Muscle of arm (tissue), 12 donors: ENCODE results near the gene HTRA2. TPM values are rescaled to one million over a fixed set of nuclear protein-coding genes. Genes with fewer than 3 reads are reported as not detected.

Experiments used
- DNase-seq: peaks from one replicate; pipeline ENCODE4 v3.0.0-alpha.2; 2013
- polyA plus RNA-seq, 12 donors: library from polyadenylated mRNA; unstranded; fragments of 120-200 nt; gene quantifications; one replicate each; pipeline ENCODE4 v1.2.1, GENCODE V29; 2013; ENCODE audit not compliant: insufficient read length in 12 of 12

HTRA2 gene
- polyA plus RNA-seq, 12 donors, result 20.1 to 30.4 (median 27.9) TPM; not detected in 1

DNA sequence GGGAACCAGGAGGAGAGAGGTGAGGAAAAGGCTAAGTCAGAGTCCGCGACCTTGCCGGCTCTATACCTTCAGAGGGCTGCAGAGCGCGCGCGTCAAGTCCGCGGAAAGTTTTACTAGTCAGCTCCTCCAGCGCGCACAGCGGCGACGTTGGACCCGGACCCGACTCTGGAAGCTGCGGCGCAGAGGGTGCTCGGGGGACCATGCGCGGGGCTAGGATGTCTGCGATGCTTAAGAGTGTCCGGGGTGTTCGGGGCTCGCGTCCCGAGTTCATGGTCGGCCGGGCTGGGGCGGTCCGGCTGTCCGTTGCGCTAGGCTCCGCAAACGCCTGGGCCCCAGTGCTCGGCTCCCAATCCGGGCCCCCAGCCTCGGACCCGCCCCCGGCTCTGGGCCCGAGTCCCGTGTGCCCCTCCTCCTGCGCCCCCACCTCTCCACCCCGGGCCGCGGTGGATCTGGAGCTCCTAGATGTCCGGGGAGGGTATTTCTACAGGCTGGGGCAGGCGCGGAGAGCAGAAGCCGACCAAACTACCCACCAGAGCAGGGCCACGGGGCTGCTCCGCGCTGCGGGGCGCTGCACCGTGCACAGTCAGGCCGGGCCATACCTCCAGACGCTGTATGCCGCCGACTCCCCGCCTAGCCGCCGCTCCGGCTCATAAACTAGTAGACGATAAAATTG is 30.3 kb upstream of the HTRA2 start, which contains the start of gene LBX2:
Gene LBX2 (minus strand): TSS at position 337 of the 673 bp plus-strand sequence. CDS start 66 bp downstream, at position 271.
- no peak for DNase-seq

DNA sequence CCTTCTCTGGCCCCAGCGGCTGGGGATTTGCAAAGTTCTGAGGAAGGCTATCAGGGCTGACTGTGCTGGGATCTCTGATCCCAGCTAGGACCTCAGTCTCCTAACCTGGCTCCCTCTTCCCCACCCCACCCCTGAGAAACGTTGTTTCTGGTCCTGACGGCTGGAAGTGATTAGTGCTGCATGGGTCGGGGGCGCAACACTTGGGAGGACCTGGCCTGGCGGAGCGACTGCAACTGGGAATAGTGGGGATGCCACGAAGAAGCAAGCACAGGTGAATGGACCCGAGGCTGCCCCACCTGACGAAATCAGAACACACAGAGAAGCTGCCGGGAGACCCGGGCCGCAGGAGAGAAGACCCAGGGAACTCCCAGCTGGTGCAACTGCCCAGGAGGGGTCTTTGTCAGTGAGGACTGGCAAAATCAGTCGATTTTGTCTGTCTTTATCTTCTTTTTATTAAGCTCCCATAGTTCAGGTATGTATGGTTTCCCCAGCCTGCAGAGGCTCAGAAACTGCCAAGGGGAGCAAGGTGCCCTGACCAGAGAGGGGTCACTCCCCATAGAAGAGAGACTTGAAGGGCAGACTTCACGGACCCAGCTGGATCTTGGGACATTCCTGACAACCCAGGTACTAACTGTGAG is 29.7 kb upstream of the HTRA2 start:
- no peak for DNase-seq

DNA sequence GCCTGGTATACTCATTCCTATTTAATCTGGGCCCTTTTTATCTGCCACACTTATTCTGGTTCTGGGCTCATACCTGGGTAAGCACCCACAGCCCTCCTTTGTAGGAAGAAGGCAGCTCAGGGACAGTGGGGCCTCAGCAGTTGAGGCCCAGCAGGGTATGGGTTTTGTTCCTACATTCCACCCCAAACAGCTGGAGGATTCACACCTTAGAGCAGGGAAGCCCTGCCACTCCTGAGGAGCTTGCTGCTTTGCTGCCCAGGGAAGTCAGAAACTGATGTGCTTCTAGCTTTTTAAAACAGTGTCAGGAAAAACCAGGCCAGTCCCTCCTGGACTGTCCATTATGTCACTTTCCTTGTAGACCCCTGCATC is 29.2 kb upstream of the HTRA2 start:
- DNase-seq, result no peak

DNA sequence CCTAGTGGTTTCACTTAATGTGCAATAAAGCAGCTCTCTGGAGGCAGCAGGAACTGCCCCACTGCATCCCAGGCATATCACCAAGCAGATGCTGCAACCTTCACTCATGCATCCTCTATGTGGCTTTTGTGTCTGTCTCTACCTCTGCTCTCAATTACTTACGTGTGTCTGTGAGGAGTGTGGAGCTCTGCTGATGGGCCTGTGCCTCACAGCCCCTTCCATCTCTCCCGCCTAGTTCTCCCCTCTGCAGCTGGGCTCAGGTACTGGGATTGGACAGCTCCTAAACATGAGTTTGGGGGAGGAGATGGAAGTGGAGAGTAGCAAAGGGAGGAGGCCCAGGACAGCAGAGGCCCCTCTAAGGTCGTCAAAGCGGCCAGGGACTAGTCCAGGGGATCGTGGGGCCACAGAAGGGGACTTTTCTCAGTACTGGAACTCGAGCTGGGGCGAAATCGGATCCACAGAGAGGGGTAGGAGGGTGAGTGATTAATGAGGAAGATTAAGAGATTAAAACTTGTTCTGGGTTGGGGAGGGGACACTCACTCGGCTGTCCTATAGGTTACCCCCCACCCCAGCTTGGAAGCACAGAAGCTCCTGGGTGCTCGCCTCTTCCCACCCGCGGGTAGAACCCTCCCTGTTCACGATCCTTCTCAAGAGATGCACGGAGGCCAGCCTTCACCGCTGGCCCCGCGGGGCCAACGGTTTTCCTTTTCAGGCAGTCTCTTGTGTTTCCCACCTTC is 28.2 kb upstream of the HTRA2 start:
- no peak for DNase-seq

DNA sequence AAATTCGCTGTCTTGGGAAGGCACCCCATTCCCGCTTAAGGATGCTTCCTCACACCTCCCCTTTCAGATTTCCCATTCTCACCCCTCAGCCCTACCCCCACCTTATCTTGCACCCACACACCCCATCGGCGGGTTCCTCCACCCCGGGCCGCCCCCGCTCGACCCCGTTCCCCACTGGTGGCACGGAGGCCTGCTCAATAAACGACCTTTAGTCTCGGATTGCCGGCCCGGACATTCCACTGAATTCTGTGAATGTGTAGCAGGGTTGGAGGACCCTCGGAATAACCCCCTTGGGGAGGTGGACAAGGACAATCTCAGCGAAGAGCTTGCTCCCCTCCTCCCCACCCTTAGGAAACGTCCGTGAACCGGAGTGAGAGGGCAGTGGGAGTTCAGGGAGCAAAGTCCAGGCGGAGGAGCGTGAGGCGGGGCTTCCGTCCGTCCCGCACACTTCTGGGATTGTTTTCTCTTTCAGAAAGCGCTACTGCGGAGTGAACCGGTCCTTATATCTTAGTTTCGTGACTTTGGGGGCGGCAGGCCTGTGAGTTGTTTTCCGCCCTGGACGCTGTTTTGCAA is 27.5 kb upstream of the HTRA2 start:
- no peak for DNase-seq

DNA sequence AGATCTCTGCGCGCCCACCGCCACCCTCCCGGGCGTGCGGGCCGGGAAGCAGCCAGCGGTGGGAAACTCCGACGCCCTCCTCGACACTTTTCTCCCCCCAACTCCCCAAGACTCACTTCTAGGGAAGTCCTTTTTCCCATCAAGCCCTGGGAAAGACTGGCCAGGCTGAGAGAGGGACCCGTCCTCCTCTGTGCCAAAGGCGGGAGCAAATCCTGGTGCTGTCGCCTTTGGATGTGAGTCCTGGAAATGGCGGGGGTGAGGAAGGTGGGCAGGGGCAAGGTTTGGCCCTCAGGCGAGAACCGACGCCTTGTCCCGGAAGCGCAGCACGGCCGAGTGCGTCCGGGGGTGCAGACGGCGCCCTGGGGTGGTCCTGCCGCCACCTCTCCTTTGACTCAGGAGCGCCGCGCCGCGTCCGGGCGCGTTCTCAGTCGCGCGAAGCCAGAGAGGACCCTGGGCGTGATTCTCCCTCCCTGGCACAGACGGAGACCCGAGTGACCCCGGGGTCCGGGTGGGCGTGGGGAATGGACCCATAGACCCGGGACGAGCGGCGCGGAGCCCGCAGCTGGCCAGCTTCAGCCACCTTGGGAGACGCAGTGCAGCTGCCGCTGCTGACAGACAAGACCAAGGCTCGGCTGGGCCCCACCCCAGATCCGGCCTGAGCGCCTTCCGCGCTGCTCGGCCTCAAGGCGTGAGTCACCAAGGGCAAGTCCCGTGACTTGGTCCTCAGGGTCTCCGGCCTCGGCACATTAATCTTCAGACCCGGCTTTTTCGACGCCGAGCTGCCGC is 26.8 kb upstream of the HTRA2 start:
- peak; percentile 67 for DNase-seq

DNA sequence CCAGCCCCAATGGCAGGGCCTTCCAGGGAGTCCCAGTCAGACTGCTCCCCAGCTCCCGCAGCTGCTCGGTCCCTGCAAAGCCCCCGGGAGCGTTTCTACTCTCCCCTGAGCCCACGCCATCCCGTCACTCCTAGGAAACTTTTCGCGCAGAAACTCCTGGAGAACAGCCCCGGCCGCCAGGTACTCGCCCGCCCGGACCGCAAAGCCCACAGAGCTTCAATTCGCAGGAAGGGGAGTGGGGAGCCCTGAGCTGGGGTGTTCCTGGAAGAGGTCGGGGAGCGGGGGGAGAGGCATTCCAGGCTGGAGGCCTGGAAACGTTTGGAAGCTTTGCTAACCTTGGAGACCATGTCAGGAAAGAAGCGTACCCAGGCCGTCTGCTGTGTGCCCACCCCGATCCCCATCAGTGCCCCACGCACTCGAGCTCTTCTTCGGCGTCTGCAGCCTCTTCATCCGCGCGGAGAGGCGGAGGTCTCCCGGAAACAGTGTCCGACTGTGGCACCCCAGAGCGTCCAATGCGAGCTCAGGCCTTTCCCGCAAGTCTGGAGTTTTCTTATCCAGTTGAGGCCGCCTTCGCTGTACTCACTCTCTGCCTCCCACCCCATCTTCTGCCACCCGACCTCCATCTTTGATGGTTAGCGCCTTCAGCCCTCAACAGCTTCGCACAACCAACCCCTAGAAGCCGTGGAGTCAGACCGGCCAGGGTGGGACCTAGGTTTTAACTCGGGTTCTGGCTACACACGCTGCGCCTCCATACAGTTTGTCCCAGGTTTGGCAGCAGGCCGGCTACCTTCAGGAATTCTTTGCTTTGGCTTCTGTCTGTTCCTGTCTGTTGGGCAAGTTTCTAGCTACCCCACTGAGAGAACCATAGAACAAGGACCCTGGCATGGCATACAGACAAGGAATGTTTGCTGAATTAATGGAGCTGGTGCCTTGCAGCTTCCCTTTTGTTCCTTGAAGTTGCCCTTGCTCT is 25.9 kb upstream of the HTRA2 start:
- no peak for DNase-seq

DNA sequence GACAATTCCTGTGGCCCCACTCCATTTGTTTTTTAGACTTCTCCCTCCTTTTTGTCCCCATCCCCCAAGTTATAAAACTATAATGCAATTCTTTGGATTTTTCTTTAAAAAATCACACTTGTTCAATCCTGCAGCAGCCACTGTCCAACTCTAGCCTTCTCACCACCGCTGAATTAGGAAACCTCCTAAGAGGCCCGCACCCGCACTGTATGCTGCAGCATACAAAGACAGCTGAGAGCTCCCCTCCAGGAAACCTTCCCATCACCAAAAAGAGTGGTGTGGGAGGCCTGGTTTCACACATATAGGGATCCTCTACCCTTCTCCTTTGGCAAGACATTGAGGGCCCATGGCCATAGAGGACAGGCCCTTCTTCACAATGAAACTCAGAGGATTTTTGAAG is 25.1 kb upstream of the HTRA2 start:
- DNase-seq, result no peak

DNA sequence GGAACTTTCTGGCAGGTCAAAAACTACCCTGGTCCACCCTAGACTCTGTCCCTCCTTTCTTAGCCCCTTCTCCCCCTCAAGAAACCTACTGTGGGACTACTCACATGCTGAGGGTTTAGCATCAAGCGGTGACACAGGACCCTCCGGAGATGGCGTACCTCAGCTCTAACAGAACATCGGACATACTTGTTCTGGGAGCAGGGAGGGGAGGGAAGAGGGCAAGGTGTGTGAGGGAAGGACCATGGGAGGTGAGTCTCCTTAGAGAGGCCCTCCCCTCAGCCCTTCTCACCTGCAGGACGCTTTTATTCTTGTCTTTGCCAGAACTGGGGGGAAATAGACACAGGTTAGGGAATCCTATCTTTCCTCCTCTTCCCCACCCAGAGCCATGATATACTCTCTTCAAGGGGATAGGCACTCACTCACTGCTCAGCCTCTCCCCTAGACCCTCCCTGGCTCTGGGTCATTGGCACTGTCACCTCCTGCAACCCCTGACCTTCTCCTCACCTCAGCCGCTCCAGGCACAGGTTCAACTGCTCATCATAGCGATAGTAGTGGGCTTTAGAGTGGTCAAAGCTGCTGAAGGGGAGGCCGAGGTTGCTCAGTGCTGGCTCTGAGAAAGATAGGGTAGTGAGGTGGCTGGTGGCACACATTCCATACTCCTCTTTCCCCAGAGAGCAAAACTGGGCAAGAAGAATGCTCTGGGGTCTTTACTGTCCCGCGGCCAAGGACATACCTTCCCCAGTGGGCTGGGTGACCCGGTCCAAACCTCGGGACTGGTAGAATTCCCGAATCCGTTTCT is 24.1 kb upstream of the HTRA2 start:
- DNase-seq, result no peak

DNA sequence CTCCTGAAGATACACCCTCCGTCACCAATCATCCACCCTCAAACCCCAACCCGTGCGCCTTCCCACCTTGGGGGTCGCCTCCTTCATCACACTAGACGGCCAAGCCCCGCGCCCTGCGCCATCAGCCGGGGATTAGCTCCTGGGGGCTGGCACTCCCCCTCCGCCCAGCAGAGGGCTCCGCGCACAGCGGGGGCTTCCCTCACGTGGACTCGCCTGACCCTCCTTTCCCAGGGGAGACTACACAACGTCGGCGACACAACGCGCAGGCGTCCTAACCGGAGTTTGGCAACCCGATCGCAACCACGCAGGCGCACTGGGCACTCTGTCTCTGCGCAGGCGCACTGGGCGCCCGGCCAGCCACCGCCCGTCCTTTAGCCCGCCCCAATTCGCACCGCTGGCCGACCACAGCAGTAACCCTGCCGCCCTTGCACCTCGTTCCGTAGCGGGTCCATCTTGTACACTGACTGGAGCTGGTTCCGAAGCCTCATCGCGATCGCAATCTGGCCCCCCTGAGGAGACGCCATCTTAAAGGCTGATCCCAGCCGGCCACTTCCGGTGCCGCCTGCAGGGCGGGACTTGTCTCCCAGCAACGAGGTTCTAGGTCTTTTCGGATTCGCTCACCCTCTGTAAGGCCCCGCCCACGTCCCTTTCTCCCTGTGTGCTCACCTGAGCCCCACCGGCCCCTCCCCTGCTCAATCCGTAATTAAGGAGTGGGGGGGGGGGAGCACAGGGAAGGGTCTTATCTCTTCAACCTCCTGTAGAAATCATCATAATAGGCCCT is 22.4 kb upstream of the HTRA2 start, which contains the start of gene PCGF1:
Gene PCGF1 (minus strand): TSS at position 551 of the 781 bp plus-strand sequence. CDS start 27 bp downstream, at position 524.
- peak; percentile 99 for DNase-seq

DNA sequence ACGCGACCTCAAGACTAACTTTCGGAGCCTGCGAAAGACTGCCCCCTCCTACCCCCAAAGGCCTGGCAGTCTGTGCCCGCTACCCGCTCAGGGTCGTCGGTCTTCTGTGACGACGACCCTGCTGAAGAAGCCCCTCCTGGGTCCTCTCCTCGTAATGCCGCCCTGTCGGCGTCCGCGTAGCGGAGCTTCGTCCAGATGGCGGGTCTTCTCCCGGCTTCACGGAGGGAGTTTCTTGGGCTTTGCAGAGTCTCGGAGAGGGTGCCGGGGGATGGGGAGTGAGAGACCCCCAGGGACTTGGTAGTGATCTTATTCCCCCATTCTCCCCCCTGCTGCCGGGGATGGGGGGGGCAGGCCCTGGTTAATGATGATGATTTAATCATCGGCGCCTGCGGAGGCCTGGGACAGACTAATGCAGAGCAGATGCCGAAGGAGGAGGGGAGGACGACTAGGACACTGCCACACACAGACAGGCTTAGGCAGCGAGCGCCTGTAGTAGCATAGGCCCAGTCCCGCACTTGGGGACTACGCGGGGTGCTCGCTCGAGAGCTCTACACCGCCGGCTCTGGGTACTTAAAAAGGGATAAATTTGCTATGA is 21.7 kb upstream of the HTRA2 start:
- DNase-seq, result no peak

DNA sequence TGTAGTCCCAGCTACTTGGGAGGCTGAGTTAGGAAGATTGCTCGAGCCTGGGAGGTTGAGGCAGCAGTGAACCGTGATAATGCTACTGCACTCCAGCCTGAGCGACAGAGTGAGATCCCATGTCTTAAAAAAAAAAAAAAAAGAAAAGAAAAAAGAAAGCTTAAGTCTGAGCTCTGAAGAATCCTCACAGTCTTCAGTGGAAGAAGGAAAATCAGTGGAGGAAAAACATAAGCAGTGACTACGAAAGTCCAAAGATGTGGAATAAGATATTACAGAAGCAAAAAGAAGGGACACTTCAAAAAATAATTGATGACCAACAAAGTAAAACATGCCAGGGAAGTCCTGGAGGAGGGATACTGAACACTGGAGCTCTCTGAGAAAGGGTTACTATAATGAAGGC is 19.5 kb upstream of the HTRA2 start:
- no peak for DNase-seq

DNA sequence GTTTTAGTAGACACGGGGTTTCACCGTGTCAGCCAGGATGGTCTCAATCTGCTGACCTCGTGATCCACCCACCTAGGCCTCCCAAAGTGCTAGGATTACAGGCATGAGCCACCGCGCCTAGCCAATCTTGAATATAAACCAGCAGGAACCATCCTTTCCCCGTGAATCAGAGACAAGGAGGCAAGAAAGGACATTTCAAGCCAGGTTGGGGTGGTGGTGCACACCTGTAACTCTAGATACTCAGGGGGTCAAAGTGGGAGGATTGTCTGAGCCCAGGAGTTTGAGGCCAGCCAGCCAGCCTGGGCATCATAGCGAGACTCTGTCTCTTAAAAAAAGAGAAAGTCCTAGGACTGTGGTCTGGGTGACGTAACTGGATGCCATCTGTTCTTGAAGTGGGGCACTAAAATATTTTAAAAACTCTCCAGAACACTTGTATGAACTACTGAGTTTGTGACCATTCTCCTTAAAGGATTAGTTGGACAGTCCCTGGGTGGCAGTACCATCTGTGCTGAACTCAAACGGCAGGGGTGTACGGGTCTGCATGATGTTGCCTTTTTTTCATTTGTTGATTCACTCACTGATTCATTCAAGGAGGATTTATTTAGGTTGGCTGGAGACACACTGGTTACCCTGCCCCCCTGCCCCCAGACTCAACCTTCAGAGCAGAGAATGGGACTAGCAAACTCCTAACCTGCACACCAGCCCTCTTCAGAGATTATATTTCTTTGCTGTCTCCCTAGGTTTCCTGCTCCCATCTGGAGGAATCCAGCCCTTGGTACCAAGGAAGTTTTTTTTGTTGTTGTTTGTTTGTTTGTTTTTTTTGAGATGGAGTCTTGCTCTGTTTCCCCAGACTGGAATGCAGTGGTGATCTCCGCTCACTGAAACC is 18.4 kb upstream of the HTRA2 start:
- no peak for DNase-seq

DNA sequence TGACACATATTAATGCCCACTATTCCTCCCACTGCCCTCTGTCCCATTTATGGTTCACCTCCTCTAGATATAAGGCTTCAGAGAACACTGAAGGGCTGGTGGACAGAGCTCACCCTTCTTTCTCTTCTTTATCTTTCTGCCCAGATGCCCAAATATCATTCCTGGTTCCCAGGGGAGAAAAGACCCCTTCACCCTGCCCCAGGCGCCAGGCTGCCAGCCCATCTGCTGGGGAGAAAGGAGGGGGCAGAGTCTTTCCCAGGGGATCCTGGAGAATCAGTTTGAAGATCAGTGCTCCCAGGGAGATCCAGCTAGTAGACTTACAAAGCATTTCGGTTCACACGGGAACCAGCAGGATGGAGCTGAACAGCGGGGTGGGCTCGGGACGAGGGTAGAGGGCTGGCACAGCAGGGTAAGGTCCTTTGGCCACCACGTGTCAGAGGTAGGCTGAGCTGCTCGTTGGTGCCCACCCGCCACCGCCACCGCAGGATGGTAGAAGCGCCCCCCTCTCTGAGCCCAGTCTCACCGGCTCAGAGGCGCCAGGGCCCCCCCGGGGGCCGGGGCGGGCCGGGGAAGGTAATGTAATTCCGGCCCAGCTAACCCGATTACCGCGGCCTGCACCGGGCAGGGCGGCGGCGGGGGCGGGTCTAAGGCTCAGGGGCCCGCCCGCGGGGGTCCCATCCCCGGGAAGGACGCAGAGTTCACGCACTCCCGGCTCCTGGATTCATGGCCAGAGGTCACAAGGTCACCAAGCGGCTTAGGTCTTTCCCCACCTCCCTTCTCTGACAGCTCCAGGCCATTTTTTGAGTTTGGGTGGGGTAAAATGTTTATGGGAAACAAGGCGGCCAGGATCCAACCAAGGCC is 16.8 kb upstream of the HTRA2 start:
- no peak for DNase-seq

DNA sequence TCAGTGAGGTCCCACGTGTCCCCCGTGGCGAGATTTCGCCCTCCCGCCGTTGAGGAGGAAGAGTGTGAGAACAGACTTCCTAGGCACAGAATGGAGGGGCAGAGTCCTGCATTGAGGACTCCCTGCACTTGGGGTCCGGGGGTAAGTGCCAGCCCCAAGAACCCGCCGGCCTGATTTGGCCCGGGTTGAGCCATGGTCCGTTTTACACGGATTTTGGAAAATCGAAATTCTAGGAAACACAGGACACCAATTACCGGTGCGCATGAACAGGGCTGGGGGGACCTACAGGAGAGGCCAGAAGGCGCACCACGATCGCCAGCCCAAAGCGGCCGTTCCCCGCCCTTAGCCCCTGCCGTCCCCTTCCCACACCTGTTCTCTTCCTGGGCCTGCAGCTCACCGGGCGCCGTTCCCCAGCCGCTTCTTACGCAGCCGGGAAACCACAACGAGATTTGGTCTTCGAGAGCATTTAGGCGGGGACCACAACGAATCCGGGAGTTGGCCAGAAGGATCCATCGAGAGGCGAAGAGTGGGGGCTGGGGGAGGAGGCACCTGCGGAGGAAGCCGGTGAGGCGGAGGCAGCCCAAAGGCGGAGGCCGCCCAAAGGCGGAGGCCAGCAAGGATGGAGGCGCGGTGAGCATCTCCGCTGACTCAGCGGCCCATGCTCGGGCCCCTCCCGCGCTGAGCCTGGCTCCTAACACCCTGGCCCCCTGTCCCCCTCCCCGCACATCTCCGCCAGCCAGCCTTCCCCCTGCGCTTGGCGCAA is 15.9 kb upstream of the HTRA2 start:
- DNase-seq, result no peak
